Skeletal muscle tissue (tissue), 4 donors: Measurements from ENCODE around the gene KIF13A. TPM values are rescaled to one million over a fixed set of nuclear protein-coding genes. Genes with fewer than 3 reads are reported as not detected.
"Not testable (repeated sequence)": the region's sequence is repeated elsewhere in the genome, so short reads cannot be mapped to it uniquely, and the experiment has no call there.

Source experiments
- H3K27ac ChIP-seq: one replicate; pipeline ENCODE4 v1.7.0; 2013; ENCODE audit warnings: mild to moderate bottlenecking, low read depth, low read length, inconsistent platforms
- H3K27me3 ChIP-seq, 3 donors: one replicate each; pipeline ENCODE4 v1.7.0; 2013; ENCODE audit warnings: low read length in 3 of 3; ENCODE audit not compliant: control insufficient read depth in 3 of 3, insufficient read depth in 3 of 3
- H3K36me3 ChIP-seq, 3 donors: one replicate each; pipeline ENCODE4 v1.7.0; 2013; ENCODE audit warnings: low read length in 3 of 3; ENCODE audit not compliant: control insufficient read depth in 3 of 3, insufficient read depth in 3 of 3
- H3K4me1 ChIP-seq, 3 donors: one replicate each; pipeline ENCODE4 v1.7.0; 2013; ENCODE audit warnings: low read length in 3 of 3, mild to moderate bottlenecking in 3 of 3; ENCODE audit not compliant: control insufficient read depth in 3 of 3, insufficient read depth in 3 of 3
- H3K4me3 ChIP-seq, 3 donors: one replicate each; pipeline ENCODE4 v1.7.0; 2013; ENCODE audit warnings: low read length in 3 of 3
- H3K9ac ChIP-seq, 3 donors: one replicate each; pipeline ENCODE4 v1.7.0; 2013; ENCODE audit warnings: low read length in 3 of 3, mild to moderate bottlenecking in 3 of 3, moderate library complexity in 2 of 3, low read depth in 1 of 3
- H3K9me3 ChIP-seq, 3 donors: one replicate each; pipeline ENCODE4 v1.7.0; 2013; ENCODE audit warnings: low read length in 3 of 3; ENCODE audit not compliant: control insufficient read depth in 3 of 3
- total RNA-seq: library from RNA; depleted of rRNA; stranded (reverse); fragments of >200 nt; gene quantifications from one replicate; pipeline ENCODE4 v1.2.3, GENCODE V29; 2014
- donor health status: Osteomylitis.

The KIF13A gene
- total RNA-seq, 1 donor from 2014 or later = 44.9 TPM

DNA sequence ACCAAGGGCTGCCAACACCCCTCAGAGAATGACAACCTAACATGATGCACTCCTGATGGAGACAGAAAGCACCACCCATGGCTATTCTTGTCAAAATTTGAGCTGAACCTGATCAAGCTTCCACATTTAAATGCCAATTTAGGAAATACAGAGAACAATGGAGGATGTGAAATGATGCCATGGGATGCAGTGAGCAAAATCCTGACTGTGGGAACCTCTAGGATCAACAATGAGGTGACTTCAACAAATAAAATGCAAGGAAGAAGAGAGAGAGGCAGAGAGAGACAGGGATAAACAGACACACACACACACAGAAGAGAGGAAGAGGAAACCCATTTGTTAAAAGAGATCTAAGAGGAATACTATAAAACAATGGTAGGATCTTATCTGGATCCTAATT lies 161.1 kb downstream of the KIF13A start:
- Histone ChIP-seq H3K9me3 (no peaks in the 10 kb centered on the region), H3K27me3 (no peaks in the 10 kb centered on the region), H3K9ac (no peak overlapping the region), H3K4me1 (peaks cover 4 to 6% (median 5%) of the 10 kb centered on the region in 3 donors), H3K27ac (no peak overlapping the region), H3K36me3 (peaks cover 40 to 61% (median 57%) of the 10 kb centered on the region in 3 donors), H3K4me3 (no peak overlapping the region)

DNA sequence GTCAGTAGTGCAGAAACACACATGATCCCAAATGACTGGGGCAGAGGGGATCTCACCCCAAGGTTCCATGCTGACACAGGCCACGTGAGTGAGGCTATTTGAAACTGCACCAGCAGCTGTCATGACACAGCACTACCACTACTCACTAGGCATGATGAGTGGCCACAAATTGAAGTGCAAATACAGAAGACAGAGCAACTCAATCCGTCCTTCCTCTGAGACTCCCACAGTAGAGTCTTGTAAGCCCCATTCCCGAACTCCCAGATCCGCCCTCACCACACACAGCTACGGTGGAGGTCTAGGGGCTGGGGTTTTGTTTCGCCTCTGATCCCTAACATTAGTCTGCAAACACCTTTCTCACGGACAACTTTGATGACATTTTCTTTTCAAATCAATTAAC lies 167.4 kb downstream of the KIF13A start:
- Histone ChIP-seq H3K9me3 (no peaks in the 10 kb centered on the region), H3K4me3 (no peak overlapping the region), H3K36me3 (peaks cover 16 to 21% (median 19%) of the 10 kb centered on the region in 3 donors), H3K27ac (peak overlapping the region; percentile 17), H3K9ac (no peak overlapping the region), H3K4me1 (peaks cover 0 to 7% (median 2%) of the 10 kb centered on the region in 3 donors), H3K27me3 (no peaks in the 10 kb centered on the region)

GRCh38 chr6:17817763-17818162 lies 169.7 kb downstream of the KIF13A start:
- Histone ChIP-seq H3K36me3 (peaks cover 21 to 30% (median 22%) of the 10 kb centered on the region in 3 donors), H3K27me3 (no peaks in the 10 kb centered on the region), H3K27ac (no peak overlapping the region), H3K9me3 (no peaks in the 10 kb centered on the region), H3K9ac (no peak overlapping the region), H3K4me3 (no peak overlapping the region), H3K4me1 (peaks cover 0 to 7% (median 2%) of the 10 kb centered on the region in 3 donors)

DNA sequence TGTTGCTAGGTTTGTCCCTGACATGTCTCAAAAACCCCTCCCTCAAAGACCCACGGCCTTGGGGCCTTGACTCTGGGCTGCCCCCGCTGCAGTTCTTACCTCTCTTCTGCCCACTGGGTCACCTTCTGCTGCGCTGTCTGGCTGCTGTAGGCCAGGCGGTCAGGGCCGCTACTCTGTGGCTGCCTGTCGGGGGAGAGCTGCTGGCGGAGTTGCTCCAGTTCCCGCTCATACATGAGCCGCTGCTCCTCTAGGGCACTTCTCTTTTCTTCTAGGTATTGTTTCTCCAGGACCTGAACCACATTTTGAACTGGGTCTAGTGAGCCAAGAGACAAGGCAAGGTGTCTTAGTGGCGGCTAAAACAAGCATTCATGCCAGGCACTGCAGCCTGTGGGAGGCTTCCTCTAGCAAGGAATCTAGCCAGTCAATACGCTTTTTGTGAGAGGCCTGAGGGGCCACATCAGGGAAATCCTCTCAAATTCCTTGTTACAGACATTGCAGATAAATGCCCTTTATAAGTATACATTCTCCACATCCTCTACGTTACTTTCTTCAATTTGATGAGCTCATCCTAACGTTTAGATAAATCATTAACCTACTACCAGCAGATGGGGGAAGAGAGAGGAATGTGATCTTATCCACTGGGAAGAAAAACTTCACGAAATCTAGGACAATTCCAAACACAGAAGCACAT lies 170.4 kb downstream of the KIF13A start:
- H3K9me3 ChIP-seq = no peaks in the 10 kb centered on the region
- no peak overlapping the region for H3K4me3 ChIP-seq
- H3K27ac ChIP-seq = no peak overlapping the region
- H3K36me3 ChIP-seq = peaks cover 21 to 29% (median 29%) of the 10 kb centered on the region in 3 donors
- H3K9ac ChIP-seq = no peak overlapping the region
- no peaks in the 10 kb centered on the region for H3K27me3 ChIP-seq
- H3K4me1 ChIP-seq = peaks cover 0 to 7% (median 2%) of the 10 kb centered on the region in 3 donors

DNA sequence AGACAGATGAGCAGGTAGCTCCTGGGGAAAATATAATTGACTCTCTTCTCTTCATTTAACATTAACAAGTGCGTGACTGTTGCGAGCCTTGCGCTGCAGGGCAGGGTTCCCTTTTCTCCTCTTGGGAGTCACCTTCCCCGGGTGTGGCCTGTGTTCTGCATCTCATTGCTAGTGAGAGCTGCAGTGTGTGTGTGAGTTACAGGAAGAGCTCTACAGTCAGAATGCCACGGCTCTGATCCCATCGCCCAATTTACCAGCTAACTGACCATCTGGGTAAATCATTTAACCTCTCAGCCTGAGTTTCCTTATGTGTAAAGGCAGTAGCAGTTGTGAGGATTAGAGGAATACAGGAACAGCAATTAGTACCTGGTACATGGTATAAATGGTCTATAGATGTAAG lies 173.9 kb downstream of the KIF13A start:
- Histone ChIP-seq H3K36me3 (peaks cover 17 to 32% (median 25%) of the 10 kb centered on the region in 3 donors), H3K4me1 (no peaks in the 10 kb centered on the region), H3K27me3 (no peaks in the 10 kb centered on the region), H3K9ac (no peak overlapping the region), H3K9me3 (no peaks in the 10 kb centered on the region), H3K27ac (no peak overlapping the region), H3K4me3 (no peak overlapping the region)

DNA sequence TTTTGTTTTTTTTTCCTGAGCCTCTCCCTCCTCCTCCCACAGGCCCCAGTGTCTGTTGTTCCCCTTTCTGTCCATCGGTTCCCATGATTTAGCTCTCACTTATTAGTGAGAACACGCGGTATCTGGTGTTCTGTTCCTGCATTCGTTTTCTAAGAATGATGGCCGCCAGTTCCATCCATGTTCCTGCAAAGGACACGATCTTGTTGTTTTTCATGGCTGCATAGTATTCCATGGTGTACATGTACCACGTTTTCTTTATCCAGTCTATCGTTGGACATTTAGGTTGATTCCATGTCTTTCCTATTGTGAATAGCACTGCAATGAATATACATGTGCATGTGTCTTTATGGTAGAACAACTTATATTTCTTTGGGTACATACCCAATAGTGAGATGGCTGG lies 175.1 kb downstream of the KIF13A start:
- Histone ChIP-seq H3K9ac (no peak overlapping the region), H3K4me1 (no peaks in the 10 kb centered on the region), H3K27me3 (no peaks in the 10 kb centered on the region), H3K4me3 (no peak overlapping the region), H3K9me3 (no peaks in the 10 kb centered on the region), H3K36me3 (peaks cover 17 to 30% (median 23%) of the 10 kb centered on the region in 3 donors), H3K27ac (no peak overlapping the region)

GRCh38 chr6:17808609-17809008 lies 178.8 kb downstream of the KIF13A start:
- H3K4me3 ChIP-seq = no peak overlapping the region
- H3K36me3 ChIP-seq = peaks cover 18 to 24% (median 22%) of the 10 kb centered on the region in 3 donors
- no peaks in the 10 kb centered on the region for H3K27me3 ChIP-seq
- no peaks in the 10 kb centered on the region for H3K9me3 ChIP-seq
- no peak overlapping the region for H3K27ac ChIP-seq
- H3K9ac ChIP-seq = no peak overlapping the region
- H3K4me1 ChIP-seq = no peaks in the 10 kb centered on the region

DNA sequence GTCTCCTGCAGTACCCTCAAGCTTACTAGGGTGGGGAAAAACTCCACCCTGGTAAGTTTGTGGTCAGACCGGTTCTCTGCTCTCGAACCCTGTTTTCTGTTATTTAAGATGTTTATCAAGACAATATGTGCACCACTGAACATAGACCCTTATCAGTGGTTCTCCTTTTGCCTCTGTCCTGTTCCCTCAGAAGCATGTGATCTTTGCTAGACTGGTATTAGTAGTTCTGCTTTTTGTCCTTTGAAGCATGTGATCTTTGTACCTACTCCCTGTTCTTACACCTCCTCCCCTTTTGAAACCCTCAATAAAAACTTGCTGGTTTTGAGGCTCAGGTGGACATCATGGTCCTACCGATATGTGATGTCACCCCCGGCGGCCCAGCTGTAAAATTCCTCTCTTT lies 180.0 kb downstream of the KIF13A start:
- H3K9ac ChIP-seq, H3K27me3 ChIP-seq, H3K9me3 ChIP-seq, H3K4me1 ChIP-seq, H3K4me3 ChIP-seq, H3K27ac ChIP-seq: not testable (repeated sequence)
- H3K36me3 ChIP-seq = peaks cover 19 to 24% (median 19%) of the 10 kb centered on the region in 3 donors

GRCh38 chr6:17803409-17803808 lies 184.0 kb downstream of the KIF13A start:
- Histone ChIP-seq H3K36me3 (peaks cover 33 to 44% (median 33%) of the 10 kb centered on the region in 3 donors), H3K27me3 (no peaks in the 10 kb centered on the region), H3K4me1 (no peaks in the 10 kb centered on the region), H3K4me3 (no peak overlapping the region), H3K9ac (no peak overlapping the region), H3K27ac (no peak overlapping the region), H3K9me3 (no peaks in the 10 kb centered on the region)

GRCh38 chr6:17798477-17799154 lies 188.8 kb downstream of the KIF13A start:
- Histone ChIP-seq H3K4me3 (no peak overlapping the region), H3K36me3 (peaks cover 52 to 72% (median 66%) of the 10 kb centered on the region in 3 donors), H3K9me3 (no peaks in the 10 kb centered on the region), H3K9ac (no peak overlapping the region), H3K4me1 (no peaks in the 10 kb centered on the region), H3K27me3 (no peaks in the 10 kb centered on the region), H3K27ac (no peak overlapping the region)
